Measurements from ENCODE around the gene PLXNA2.

The PLXNA2 gene

GRCh38 chr1:208211921-208212843 is 32.0 kb downstream of the PLXNA2 start:
- CTCF ChIA-PET: interaction anchor here (0.7 to 34.8 kb wide), 8 partner anchors 9 to 190 kb away, joined by 3 to 469 read pairs (median 4); partner anchors contain the start of gene PLXNA2
- DNase-seq (ENCODE audit: low read depth, low spot score): no peak
- no peak for TF ChIP-seq CTCF (IDR thresholded peaks at IDR 0.05; ENCODE audit: insufficient read depth, low read length, missing control alignments)
- H3K4me3 ChIP-seq (ENCODE audit: low read depth, low read length): peak overlapping the region; percentile 16; the same call in 1 of the 2 replicates
- POLR2A ChIA-PET: no interaction called here

GRCh38 chr1:208209896-208210589 is 34.1 kb downstream of the PLXNA2 start:
- DNase-seq (ENCODE audit: low read depth, low spot score): no peak
- H3K4me3 ChIP-seq (ENCODE audit: low read depth, low read length): no peak overlapping the region
- TF ChIP-seq CTCF (IDR thresholded peaks at IDR 0.05; ENCODE audit: insufficient read depth, low read length, missing control alignments): no peak
- CTCF ChIA-PET: interaction anchor here (0.9 to 34.8 kb wide), 6 partner anchors 10 to 188 kb away, joined by 3 to 469 read pairs (median 4); partner anchors contain the start of gene PLXNA2
- POLR2A ChIA-PET: no interaction called here

GRCh38 chr1:208209286-208209685 is 34.9 kb downstream of the PLXNA2 start:
- CTCF ChIA-PET: interaction anchor here (1.2 to 34.8 kb wide), 4 partner anchors 10 to 187 kb away, joined by 4 to 469 read pairs (median 5); partner anchors contain the start of gene PLXNA2
- no peak for TF ChIP-seq CTCF (IDR thresholded peaks at IDR 0.05; ENCODE audit: insufficient read depth, low read length, missing control alignments)
- POLR2A ChIA-PET: interaction anchor here (0.7 kb wide), 1 partner anchor 27 kb away, joined by 3 read pairs; no protein-coding TSS in a partner anchor
- no peak overlapping the region for H3K4me3 ChIP-seq (ENCODE audit: low read depth, low read length)
- DNase-seq (ENCODE audit: low read depth, low spot score): no peak

GRCh38 chr1:208208132-208208487 is 36.1 kb downstream of the PLXNA2 start:
- DNase-seq (ENCODE audit: low read depth, low spot score): no peak
- TF ChIP-seq CTCF (IDR thresholded peaks at IDR 0.05; ENCODE audit: insufficient read depth, low read length, missing control alignments): no peak
- no peak overlapping the region for H3K4me3 ChIP-seq (ENCODE audit: low read depth, low read length)
- POLR2A ChIA-PET: interaction anchor here (1.1 to 1.7 kb wide), 6 partner anchors 8 to 24 kb away, joined by 3 to 8 read pairs (median 6); no protein-coding TSS in a partner anchor
- CTCF ChIA-PET: interaction anchor here (0.9 to 34.8 kb wide), 4 partner anchors 12 to 243 kb away, joined by 3 to 469 read pairs (median 10); partner anchors contain the start of gene PLXNA2

- CTCF ChIA-PET: interaction anchor here (0.6 to 34.8 kb wide), 7 partner anchors 13 to 243 kb away, joined by 3 to 469 read pairs (median 3); partner anchors contain the start of gene PLXNA2
- H3K4me3 ChIP-seq (ENCODE audit: low read depth, low read length): no peak overlapping the region
- DNase-seq (ENCODE audit: low read depth, low spot score): peak; percentile 85
- no peak for TF ChIP-seq CTCF (IDR thresholded peaks at IDR 0.05; ENCODE audit: insufficient read depth, low read length, missing control alignments)
- POLR2A ChIA-PET: interaction anchor here (1.1 to 1.7 kb wide), 6 partner anchors 9 to 23 kb away, joined by 3 to 8 read pairs (median 6); no protein-coding TSS in a partner anchor
Measured at GRCh38 chr1:208207388-208208131, 36.6 kb downstream of the PLXNA2 start.
